AG10803 (cell line): ENCODE data around the gene EFCAB6.

Source experiments
- DNase-seq: peaks from one replicate; pipeline ENCODE4 v3.0.0; 2010; ENCODE audit warnings: low read depth
- H3K4me3 ChIP-seq: 2 replicates; pipeline ENCODE4 v1.5.1; 2011; ENCODE audit warnings: mild to moderate bottlenecking, low read length, control low read depth
- TF ChIP-seq, protein P1 (sequence below): conservative IDR thresholded peaks from 2 replicates; pipeline ENCODE4 v1.5.1; 2011; ENCODE audit warnings: mild to moderate bottlenecking, low read length, control low read depth, inconsistent platforms

The EFCAB6 gene

GRCh38 chr22:43858156-43858895 lies 46.2 kb upstream of the EFCAB6 start:
- H3K4me3 ChIP-seq, result no peak overlapping the region
- no peak for DNase-seq
- TF ChIP-seq, protein P1, sequence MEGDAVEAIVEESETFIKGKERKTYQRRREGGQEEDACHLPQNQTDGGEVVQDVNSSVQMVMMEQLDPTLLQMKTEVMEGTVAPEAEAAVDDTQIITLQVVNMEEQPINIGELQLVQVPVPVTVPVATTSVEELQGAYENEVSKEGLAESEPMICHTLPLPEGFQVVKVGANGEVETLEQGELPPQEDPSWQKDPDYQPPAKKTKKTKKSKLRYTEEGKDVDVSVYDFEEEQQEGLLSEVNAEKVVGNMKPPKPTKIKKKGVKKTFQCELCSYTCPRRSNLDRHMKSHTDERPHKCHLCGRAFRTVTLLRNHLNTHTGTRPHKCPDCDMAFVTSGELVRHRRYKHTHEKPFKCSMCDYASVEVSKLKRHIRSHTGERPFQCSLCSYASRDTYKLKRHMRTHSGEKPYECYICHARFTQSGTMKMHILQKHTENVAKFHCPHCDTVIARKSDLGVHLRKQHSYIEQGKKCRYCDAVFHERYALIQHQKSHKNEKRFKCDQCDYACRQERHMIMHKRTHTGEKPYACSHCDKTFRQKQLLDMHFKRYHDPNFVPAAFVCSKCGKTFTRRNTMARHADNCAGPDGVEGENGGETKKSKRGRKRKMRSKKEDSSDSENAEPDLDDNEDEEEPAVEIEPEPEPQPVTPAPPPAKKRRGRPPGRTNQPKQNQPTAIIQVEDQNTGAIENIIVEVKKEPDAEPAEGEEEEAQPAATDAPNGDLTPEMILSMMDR, result no peak

- TF ChIP-seq, protein P1, result no peak
Measured at GRCh38 chr22:43857367-43857766, 45.3 kb upstream of the EFCAB6 start.

DNA sequence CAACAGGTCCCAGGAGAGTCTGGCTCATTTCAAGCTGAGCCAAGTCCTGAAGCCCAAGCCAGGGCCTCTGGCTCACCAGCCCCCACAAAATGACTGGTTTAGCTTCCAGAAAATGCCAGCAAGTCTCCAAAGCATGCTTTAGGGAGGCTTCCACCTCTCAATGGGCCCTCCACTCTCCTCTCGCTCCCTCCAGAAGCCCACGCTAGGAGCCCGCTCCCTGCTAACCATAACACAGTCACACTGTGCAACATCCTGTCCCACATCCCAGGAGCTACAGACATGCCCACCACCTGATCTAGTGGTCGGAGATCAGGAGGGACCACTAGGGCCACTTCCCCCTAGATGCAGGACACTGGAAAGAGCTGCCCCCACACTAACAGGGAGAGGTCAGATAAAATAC lies 43.3 kb upstream of the EFCAB6 start:
- TF ChIP-seq, protein P1, result no peak
- H3K4me3 ChIP-seq, result no peak overlapping the region

More at GRCh38 chr22:43857367-43857766, 45.3 kb upstream of the EFCAB6 start:
- no peak for DNase-seq
- no peak overlapping the region for H3K4me3 ChIP-seq

GRCh38 chr22:43854786-43855271 lies 42.7 kb upstream of the EFCAB6 start:
- H3K4me3 ChIP-seq, result no peak overlapping the region
- TF ChIP-seq, protein P1, result no peak
- no peak for DNase-seq

More for the DNA sequence above, 43.3 kb upstream of the EFCAB6 start:
- no peak for DNase-seq

GRCh38 chr22:43854121-43854785 lies 42.1 kb upstream of the EFCAB6 start:
- no peak overlapping the region for H3K4me3 ChIP-seq
- TF ChIP-seq, protein P1, result no peak
- DNase-seq, result no peak

- no peak for DNase-seq
- no peak overlapping the region for H3K4me3 ChIP-seq
- TF ChIP-seq, protein P1, result no peak
Measured at GRCh38 chr22:43853328-43853931, 41.3 kb upstream of the EFCAB6 start.
